A549 (cell line): ENCODE measurements around the gene PSMB8. TPM values are rescaled to one million over a fixed set of nuclear protein-coding genes. Genes with fewer than 3 reads are reported as not detected.
"Not testable (repeated sequence)": the region's sequence is repeated elsewhere in the genome, so short reads cannot be mapped to it uniquely, and the experiment has no call there.

Experiments
- ATAC-seq, 2 experiments: fragments of 200-7000 bp in 1 of 2; fragments of >200 bp in 1 of 2; cut with Nextera tagmentation in 1 of 2; cut with Tn5 transposase in 1 of 2; 3 replicates each; pipeline versions ENCODE4 v1.8.0 to v1.9.1; 2018 to 2020; ENCODE audit warnings: mild to moderate bottlenecking in 1 of 2, moderate library complexity in 1 of 2
- CTCF ChIA-PET: fragments of 300-600 bp; sonication (Branson Sonifier 250); formaldehyde crosslinking; extraction: SDS; loops from one replicate; lab custom pipeline; 2021; ENCODE audit warnings: antibody characterized with exemption, inconsistent platforms; lab: Yijun Ruan, JAX
- POLR2A ChIA-PET: fragments of 350-600 bp; formaldehyde crosslinking; extraction: SDS; loops from one replicate; lab custom pipeline; 2021; ENCODE audit warnings: antibody characterized with exemption, inconsistent platforms; lab: Yijun Ruan, JAX
- DNase-seq, 2 experiments: peaks; one replicate each; pipeline versions ENCODE4 v3.0.0 to v3.0.0-alpha.2; 2011 to 2016; ENCODE audit warnings: low read depth in 1 of 2, low spot score in 1 of 2
- FAIRE-seq: peaks from 2 replicates; lab custom pipeline; 2011; peaks lifted over from hg19 to GRCh38; lab: Jason Lieb, UNC
- H3K27ac ChIP-seq, 2 experiments: fragments of >200 bp; sonication (Bioruptor Twin); formaldehyde crosslinking; 3 replicates each; pipeline ENCODE4 v1.5.1; 2016 to 2017
- H3K4me1 ChIP-seq: fragments of >200 bp; sonication (Bioruptor Twin); formaldehyde crosslinking; 3 replicates; pipeline ENCODE4 v1.6.1; 2016
- H3K4me2 ChIP-seq: fragments of >200 bp; sonication (Bioruptor Twin); formaldehyde crosslinking; 3 replicates; pipeline ENCODE4 v1.6.1; 2016
- H3K4me3 ChIP-seq: fragments of >200 bp; sonication (Bioruptor Twin); formaldehyde crosslinking; 3 replicates; pipeline ENCODE4 v1.5.1; 2016
- H3K9me3 ChIP-seq: fragments of >200 bp; sonication (Bioruptor Twin); formaldehyde crosslinking; 3 replicates; pipeline ENCODE4 v1.6.1; 2016
- BHLHE40 ChIP-seq: IDR thresholded peaks from 2 replicates; pipeline ENCODE4 v1.6.1; 2012; ENCODE audit warnings: low read depth, low read length, inconsistent platforms
- CHD4 ChIP-seq: fragments of 200-600 bp; sonication (generic); IDR thresholded peaks from 2 replicates; pipeline ENCODE4 v1.6.1; 2016; ENCODE audit warnings: antibody characterized with exemption, mild to moderate bottlenecking, borderline replicate concordance
- EHMT2 ChIP-seq: fragments of 200-600 bp; sonication (generic); IDR thresholded peaks from 2 replicates; pipeline ENCODE4 v1.6.1; 2016; ENCODE audit warnings: antibody characterized with exemption, low read depth, mild to moderate bottlenecking, moderate library complexity
- EP300 ChIP-seq, 2 experiments: fragments of >200 bp; sonication (Bioruptor Twin); formaldehyde crosslinking; IDR thresholded peaks; 2 replicates in 1 of 2; 3 replicates in 1 of 2; pipeline ENCODE4 v1.6.1; 2016 to 2017
- FOSB ChIP-seq: fragments of 250-450 bp; sonication (Bioruptor Pico); IDR thresholded peaks from 2 replicates; pipeline ENCODE4 v1.5.0; 2020; ENCODE audit warnings: mild to moderate bottlenecking, moderate library complexity
- HDAC2 ChIP-seq: fragments of 200-600 bp; sonication (generic); IDR thresholded peaks from 2 replicates; pipeline ENCODE4 v1.6.1; 2016
- HEYL ChIP-seq: fragments of 250-450 bp; sonication (Bioruptor Pico); IDR thresholded peaks from 2 replicates; pipeline ENCODE4 v1.8.0; 2021; ENCODE audit warnings: mild to moderate bottlenecking, moderate library complexity
- HOXB13 ChIP-seq: fragments of 250-450 bp; sonication (Bioruptor Pico); IDR thresholded peaks from 2 replicates; pipeline ENCODE4 v1.5.0; 2020; ENCODE audit warnings: low read depth, mild to moderate bottlenecking, moderate library complexity
- JUNB ChIP-seq: fragments of >200 bp; sonication (Bioruptor Twin); formaldehyde crosslinking; IDR thresholded peaks from 2 replicates; pipeline ENCODE4 v1.6.1; 2016
- KDM5A ChIP-seq: fragments of 200-600 bp; sonication (generic); IDR thresholded peaks from 2 replicates; pipeline ENCODE4 v1.6.1; 2016; ENCODE audit warnings: antibody characterized with exemption, mild to moderate bottlenecking
- NFE2L2 ChIP-seq: fragments of 150-350 bp; conservative IDR thresholded peaks from 2 replicates; pipeline ENCODE4 v1.6.1; 2014; ENCODE audit warnings: low read length
- NR3C1 ChIP-seq: fragments of >200 bp; sonication (Bioruptor Twin); formaldehyde crosslinking; IDR thresholded peaks from 3 replicates; pipeline ENCODE4 v1.6.1; 2017
- RARB ChIP-seq: fragments of 250-450 bp; sonication (Bioruptor Pico); IDR thresholded peaks from 2 replicates; pipeline ENCODE4 v1.8.0; 2021; ENCODE audit warnings: mild to moderate bottlenecking, moderate library complexity
- RCOR1 ChIP-seq: fragments of 150-350 bp; IDR thresholded peaks from 2 replicates; pipeline ENCODE4 v1.6.1; 2014; ENCODE audit warnings: antibody characterized with exemption, low read length, low read depth
- REST ChIP-seq: fragments of 200-600 bp; sonication (generic); IDR thresholded peaks from 2 replicates; pipeline ENCODE4 v1.6.1; 2016; ENCODE audit warnings: antibody characterized with exemption, mild to moderate bottlenecking, moderate library complexity
- SREBF2 ChIP-seq: fragments of 450-650 bp; IDR thresholded peaks from 2 replicates; pipeline ENCODE4 v1.6.1; 2014; ENCODE audit warnings: mild to moderate bottlenecking, moderate library complexity
- TFCP2L1 ChIP-seq: fragments of 250-450 bp; sonication (Bioruptor Pico); IDR thresholded peaks from 2 replicates; pipeline ENCODE4 v1.5.0; 2021; ENCODE audit warnings: mild to moderate bottlenecking
- ZFP36 ChIP-seq: fragments of 450-650 bp; IDR thresholded peaks from 2 replicates; pipeline ENCODE4 v1.6.1; 2014; ENCODE audit warnings: borderline replicate concordance; ENCODE audit not compliant: partially characterized antibody
- ZNF302 ChIP-seq: fragments of 250-450 bp; sonication (Bioruptor Pico); IDR thresholded peaks from 2 replicates; pipeline ENCODE4 v1.9.0; 2021; ENCODE audit warnings: inconsistent platforms, mild to moderate bottlenecking, moderate library complexity
- ZSCAN20 ChIP-seq: fragments of 250-450 bp; sonication (Bioruptor Pico); IDR thresholded peaks from 2 replicates; pipeline ENCODE4 v1.8.0; 2022; ENCODE audit warnings: mild to moderate bottlenecking, moderate library complexity
- WGBS: methylation state at CpG from one replicate; pipeline ENCODE4 v1.1.6; 2017; ENCODE audit errors: missing lambda C conversion rate; 5-methylcytosine and 5-hydroxymethylcytosine counted together
- polyA plus RNA-seq, 4 experiments: library from polyadenylated mRNA; depleted of rRNA in 3 of 4; stranded (reverse); fragments of >200 nt; fragmentation: RNase III in 1 of 4; extraction: RNeasy Plus Mini Kit Qiagen cat#74134 plus additional on column Dnase treatment in 1 of 4; gene quantifications; 2 replicates in 3 of 4; 3 replicates in 1 of 4; pipeline ENCODE4 v1.2.3, GENCODE V29; 2011 to 2017

The PSMB8 gene
- polyA plus RNA-seq, 2 of the 4 experiments (the other 2 are of a cell fraction), result 14.6 to 20.2 TPM

- Histone ChIP-seq H3K4me1 (peaks cover 16% of the 10 kb centered on the region), H3K27ac (no peak overlapping the region), H3K4me2 (no peak overlapping the region), H3K4me3 (no peak overlapping the region), H3K9me3 (no peaks in the 10 kb centered on the region)
- ATAC-seq, result no peak; a peak in 1 of 6 replicates
- ChIA-PET POLR2A (no interaction called here), CTCF (interaction anchor here (0.8 to 5.3 kb wide), 2 partner anchors 16 to 102 kb away, joined by 3 to 37 read pairs; no protein-coding TSS in a partner anchor)
- no peak for TF ChIP-seq EHMT2
- TF ChIP-seq FOSB (CRISPR knock-in tag), result no peak
- TF ChIP-seq JUNB, result no peak
- TF ChIP-seq CHD4, result no peak
- TF ChIP-seq RCOR1, result no peak
- no peak for TF ChIP-seq NR3C1
- TF ChIP-seq KDM5A, result no peak
- TF ChIP-seq BHLHE40, result no peak
- no peak for TF ChIP-seq HOXB13
- no peak for TF ChIP-seq REST
- TF ChIP-seq ZNF302 (CRISPR knock-in tag), result no peak
- no peak for TF ChIP-seq RARB
- WGBS, result 36% methylated on average over 5 of the region's 5 CpGs
- no peak for DNase-seq
- FAIRE-seq, result no peak
Observed at GRCh38 chr6:32883789-32884188, 39.9 kb upstream of the PSMB8 start.

GRCh38 chr6:32882879-32883250 is 39.0 kb upstream of the PSMB8 start:
- FAIRE-seq (no peak), ATAC-seq (no peak)
- no peak for TF ChIP-seq EP300 (IDR thresholded peaks at IDR 0.05)
- no peak for TF ChIP-seq JUNB
- TF ChIP-seq HDAC2, result no peak
- no peak for TF ChIP-seq ZFP36
- TF ChIP-seq HEYL (CRISPR knock-in tag), result no peak
- TF ChIP-seq TFCP2L1 (CRISPR knock-in tag), result no peak
- TF ChIP-seq NFE2L2, result no peak
- TF ChIP-seq RCOR1, result no peak
- TF ChIP-seq ZSCAN20 (CRISPR knock-in tag), result no peak
- TF ChIP-seq SREBF2, result no peak
- TF ChIP-seq, all 56 proteins: peak for 0
- H3K27ac ChIP-seq, result no peak overlapping the region
- no peak overlapping the region for H3K4me2 ChIP-seq
- DNase-seq, result no peak
- no peaks in the 10 kb centered on the region for H3K9me3 ChIP-seq
- ChIA-PET CTCF (interaction anchor here (0.9 to 5.3 kb wide), 6 partner anchors 15 to 103 kb away, joined by 3 to 37 read pairs (median 4); partner anchors contain the start of genes HLA-DMA and TAP2), POLR2A (interaction anchor here (1.2 kb wide), 1 partner anchor 89 kb away, joined by 3 read pairs; no protein-coding TSS in a partner anchor)
- 9% methylated on average over 1 of the region's 1 CpG for WGBS
- peaks cover 16% of the 10 kb centered on the region for H3K4me1 ChIP-seq
- H3K4me3 ChIP-seq, result no peak overlapping the region

GRCh38 chr6:32880962-32881361 is 37.1 kb upstream of the PSMB8 start:
- CTCF ChIA-PET, result interaction anchor here (0.7 to 3.6 kb wide), 8 partner anchors 13 to 1551 kb away, joined by 3 to 20 read pairs (median 4); partner anchors contain the start of gene TAP2
- FAIRE-seq, H3K9me3 ChIP-seq, H3K4me3 ChIP-seq, H3K27ac ChIP-seq, ATAC-seq, DNase-seq, POLR2A ChIA-PET, H3K4me1 ChIP-seq, H3K4me2 ChIP-seq: not testable (repeated sequence)
- 74% methylated on average over 3 of the region's 3 CpGs for WGBS
